Small intestine (tissue), 7 donors: ENCODE data around the gene SCN8A. TPM values are rescaled to one million over a fixed set of nuclear protein-coding genes. Genes with fewer than 3 reads are reported as not detected.
"Not testable (repeated sequence)": the region's sequence is repeated elsewhere in the genome, so short reads cannot be mapped to it uniquely, and the experiment has no call there.

Experiments
- DNase-seq, 2 donors: peaks; one replicate each; pipeline versions ENCODE4 v3.0.0 to v3.0.0-alpha.2; 2013
- FAIRE-seq: peaks from 2 replicates; lab custom pipeline; 2012; peaks lifted over from hg19 to GRCh38; lab: Jason Lieb, UNC
- H3K27ac ChIP-seq, 3 donors: one replicate each; pipeline ENCODE4 v1.5.1; 2013; ENCODE audit warnings: low read length in 2 of 3, mild to moderate bottlenecking in 2 of 3, control low read depth in 1 of 3, inconsistent platforms in 1 of 3, low read depth in 1 of 3, moderate library complexity in 1 of 3
- H3K27me3 ChIP-seq, 3 donors: one replicate each; pipeline ENCODE4 v1.6.1; 2013; ENCODE audit warnings: low read length in 3 of 3, inconsistent platforms in 1 of 3; ENCODE audit not compliant: control insufficient read depth in 3 of 3, insufficient read depth in 3 of 3
- H3K36me3 ChIP-seq, 3 donors: one replicate each; pipeline ENCODE4 v1.6.1; 2013; ENCODE audit warnings: low read length in 3 of 3, inconsistent platforms in 1 of 3, low read depth in 1 of 3, mild to moderate bottlenecking in 1 of 3, moderate library complexity in 1 of 3; ENCODE audit not compliant: control insufficient read depth in 3 of 3, insufficient read depth in 2 of 3
- H3K4me1 ChIP-seq, 3 donors: one replicate each; pipeline ENCODE4 v1.6.1; 2013; ENCODE audit warnings: low read length in 2 of 3, inconsistent platforms in 1 of 3, low read depth in 1 of 3, mild to moderate bottlenecking in 1 of 3, moderate library complexity in 1 of 3; ENCODE audit not compliant: control insufficient read depth in 3 of 3, insufficient read depth in 2 of 3
- H3K4me3 ChIP-seq, 3 donors: one replicate each; pipeline ENCODE4 v1.5.1; 2013; ENCODE audit warnings: low read length in 3 of 3, control low read depth in 1 of 3, inconsistent platforms in 1 of 3, low read depth in 1 of 3, mild to moderate bottlenecking in 1 of 3, moderate library complexity in 1 of 3
- H3K9me3 ChIP-seq, 2 donors: one replicate each; pipeline ENCODE4 v1.6.1; 2013; ENCODE audit warnings: low read depth in 1 of 2, low read length in 1 of 2; ENCODE audit not compliant: control insufficient read depth in 2 of 2, insufficient read depth in 1 of 2
- WGBS, 3 donors: extraction: QIAGEN DNeasy Blood & Tissue Kit; methylation state at CpG; one replicate each; pipeline ENCODE4 v1.1.7; 2013; 5-methylcytosine and 5-hydroxymethylcytosine counted together
- polyA plus RNA-seq, 4 donors: library from polyadenylated mRNA; stranded (reverse) in 3 of 4; unstranded in 1 of 4; fragments of 200-250 nt in 3 of 4; fragments of 120-200 nt in 1 of 4; gene quantifications; one replicate each; pipeline versions ENCODE4 v1.2.1 to v1.2.3, GENCODE V29; 2013
- donor health status: healthy with polysubstance abuse.
- donor health status: control.
- donor health status: control.
- donor health status: Bipolar disorder and iron deficiency.
- donor health status: healthy.

The SCN8A gene
- polyA plus RNA-seq, 4 donors, result 0.19 to 1.2 TPM; not detected in 2

DNA sequence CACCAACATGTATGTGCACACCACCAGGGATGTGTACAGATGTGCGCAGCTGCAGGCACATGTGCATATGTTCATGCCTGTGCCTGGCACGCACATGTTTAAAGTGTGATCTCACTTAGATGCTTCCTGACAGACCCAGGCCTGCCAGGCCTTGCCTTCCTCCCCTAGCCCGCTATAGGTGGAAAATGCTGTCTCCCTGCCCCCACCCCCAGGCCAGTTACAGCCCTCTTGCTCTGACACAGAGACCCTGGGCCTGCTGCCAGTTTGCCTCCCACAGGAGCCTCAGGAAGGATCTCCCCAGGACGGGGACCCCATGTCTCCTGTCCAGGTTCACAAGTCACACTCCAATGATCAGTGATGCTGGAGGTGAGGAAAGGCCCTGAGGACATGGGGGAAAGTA is 235.8 kb downstream of the SCN8A start:
- Histone ChIP-seq H3K27me3 (no peaks in the 10 kb centered on the region), H3K4me3 (no peak overlapping the region), H3K4me1 (peaks cover 0 to 15% (median 4%) of the 10 kb centered on the region in 3 donors), H3K9me3 (no peaks in the 10 kb centered on the region), H3K36me3 (peaks cover 0 to 2% (median 0%) of the 10 kb centered on the region in 3 donors), H3K27ac (no peak overlapping the region)
- no peak for DNase-seq
- 82 to 96% (median 91%) methylated on average over 4 of the region's 4 CpGs for WGBS, 3 donors
- FAIRE-seq, result no peak

GRCh38 chr12:51827925-51828818 is 237.1 kb downstream of the SCN8A start:
- Histone ChIP-seq H3K27me3 (peaks cover 0 to under 1% (median 0%) of the 10 kb centered on the region in 3 donors), H3K27ac (peak overlapping the region in 2 of 3 donors; percentile 1 to 4)
- DNase-seq, result peak in 1 of 2 donors; percentile 62

GRCh38 chr12:51829011-51829481 is 238.0 kb downstream of the SCN8A start:
- 78 to 88% (median 80%) methylated on average over 5 of the region's 5 CpGs for WGBS, 3 donors
- no peaks in the 10 kb centered on the region for H3K9me3 ChIP-seq
- no peak overlapping the region for H3K4me3 ChIP-seq
- no peaks in the 10 kb centered on the region for H3K36me3 ChIP-seq
- FAIRE-seq (no peak), DNase-seq (no peak)
- no peak overlapping the region for H3K27ac ChIP-seq
- H3K27me3 ChIP-seq, result peaks cover 0 to 6% (median 0%) of the 10 kb centered on the region in 3 donors
- peaks cover 0 to 15% (median 4%) of the 10 kb centered on the region in 3 donors for H3K4me1 ChIP-seq

More at GRCh38 chr12:51827925-51828818, 237.1 kb downstream of the SCN8A start:
- 13 to 34% (median 31%) methylated on average over 11 of the region's 11 CpGs for WGBS, 3 donors
- Histone ChIP-seq H3K9me3 (no peaks in the 10 kb centered on the region), H3K4me3 (no peak overlapping the region), H3K4me1 (peaks cover 0 to 15% (median 4%) of the 10 kb centered on the region in 3 donors), H3K36me3 (no peaks in the 10 kb centered on the region)
- no peak for FAIRE-seq

DNA sequence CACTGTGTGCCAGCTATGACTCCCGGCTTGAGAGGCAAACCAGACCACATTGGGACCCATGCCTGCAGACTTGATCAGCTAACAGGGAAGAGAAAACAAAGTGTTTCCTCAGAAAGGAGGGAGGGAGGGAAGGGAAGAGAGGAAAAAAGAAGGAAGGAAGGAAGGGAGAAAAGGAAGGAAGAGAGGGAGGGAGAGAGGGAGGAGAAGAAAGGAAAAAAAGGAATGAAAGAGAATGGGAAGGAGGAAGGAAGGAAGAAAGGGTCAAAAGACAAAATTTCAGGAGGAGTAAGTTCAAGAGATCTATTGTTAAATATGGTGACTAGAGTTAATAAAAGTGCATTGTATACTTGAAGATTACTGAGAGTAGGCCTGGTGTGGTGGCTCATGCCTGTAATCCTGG is 238.6 kb downstream of the SCN8A start:
- Histone ChIP-seq H3K27ac (no peak overlapping the region), H3K27me3 (peaks cover 0 to 7% (median 0%) of the 10 kb centered on the region in 3 donors), H3K9me3 (no peaks in the 10 kb centered on the region), H3K4me1 (peaks cover 0 to 15% (median 4%) of the 10 kb centered on the region in 3 donors), H3K4me3 (no peak overlapping the region), H3K36me3 (no peaks in the 10 kb centered on the region)
- 81 to 95% (median 88%) methylated on average over 1 of the region's 1 CpG for WGBS, 3 donors
- DNase-seq, result no peak
- no peak for FAIRE-seq

GRCh38 chr12:51831817-51832216 is 240.8 kb downstream of the SCN8A start:
- not testable (repeated sequence) for FAIRE-seq, H3K36me3 ChIP-seq, H3K4me3 ChIP-seq, H3K27ac ChIP-seq, H3K27me3 ChIP-seq, DNase-seq, H3K9me3 ChIP-seq
- WGBS, 3 donors, result 72 to 83% (median 82%) methylated on average over 5 of the region's 5 CpGs
- peaks cover 0 to 15% (median 4%) of the 10 kb centered on the region in 3 donors for H3K4me1 ChIP-seq

DNA sequence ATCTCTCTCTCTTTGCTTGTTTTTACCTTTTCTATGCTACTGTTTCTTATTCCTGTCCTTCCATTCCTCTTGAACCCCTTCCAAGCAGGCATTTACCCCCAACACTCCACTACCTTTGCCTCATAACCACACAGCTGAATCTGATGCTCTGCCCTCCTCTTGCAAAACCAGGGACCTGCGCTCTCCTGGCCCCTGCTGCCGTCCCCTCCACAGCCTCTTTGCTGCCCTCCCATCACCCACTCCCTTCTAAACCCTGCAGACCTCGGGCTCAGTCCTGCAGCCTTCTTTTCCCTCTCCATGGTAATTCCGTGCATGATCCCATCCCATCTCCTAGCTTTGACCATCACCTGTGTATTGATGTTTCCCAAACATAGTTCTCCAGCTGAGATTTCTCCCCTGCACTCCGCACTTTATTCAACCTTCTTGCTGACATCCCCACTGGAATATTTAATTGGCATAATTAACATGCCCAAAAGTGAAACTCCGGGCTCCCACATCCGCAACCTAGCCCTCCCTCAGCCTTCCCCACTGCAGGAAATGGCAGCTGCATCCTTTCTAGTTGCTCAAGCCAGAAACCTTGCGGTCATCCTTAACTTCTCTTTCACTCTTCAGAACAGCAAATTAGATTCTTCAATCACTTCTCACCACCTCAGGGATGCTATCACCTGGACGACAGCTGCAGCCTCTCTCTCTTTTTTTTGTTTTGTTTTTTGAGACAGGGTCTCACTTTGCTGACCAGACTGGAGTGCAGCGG is 241.5 kb downstream of the SCN8A start:
- Histone ChIP-seq H3K27me3 (peaks cover 0 to 7% (median 0%) of the 10 kb centered on the region in 3 donors), H3K4me3 (no peak overlapping the region), H3K36me3 (no peaks in the 10 kb centered on the region), H3K27ac (no peak overlapping the region), H3K4me1 (peaks cover 0 to 10% (median 3%) of the 10 kb centered on the region in 3 donors), H3K9me3 (no peaks in the 10 kb centered on the region)
- DNase-seq (no peak), FAIRE-seq (no peak)
- 42 to 47% (median 43%) methylated on average over 10 of the region's 10 CpGs for WGBS, 3 donors

DNA sequence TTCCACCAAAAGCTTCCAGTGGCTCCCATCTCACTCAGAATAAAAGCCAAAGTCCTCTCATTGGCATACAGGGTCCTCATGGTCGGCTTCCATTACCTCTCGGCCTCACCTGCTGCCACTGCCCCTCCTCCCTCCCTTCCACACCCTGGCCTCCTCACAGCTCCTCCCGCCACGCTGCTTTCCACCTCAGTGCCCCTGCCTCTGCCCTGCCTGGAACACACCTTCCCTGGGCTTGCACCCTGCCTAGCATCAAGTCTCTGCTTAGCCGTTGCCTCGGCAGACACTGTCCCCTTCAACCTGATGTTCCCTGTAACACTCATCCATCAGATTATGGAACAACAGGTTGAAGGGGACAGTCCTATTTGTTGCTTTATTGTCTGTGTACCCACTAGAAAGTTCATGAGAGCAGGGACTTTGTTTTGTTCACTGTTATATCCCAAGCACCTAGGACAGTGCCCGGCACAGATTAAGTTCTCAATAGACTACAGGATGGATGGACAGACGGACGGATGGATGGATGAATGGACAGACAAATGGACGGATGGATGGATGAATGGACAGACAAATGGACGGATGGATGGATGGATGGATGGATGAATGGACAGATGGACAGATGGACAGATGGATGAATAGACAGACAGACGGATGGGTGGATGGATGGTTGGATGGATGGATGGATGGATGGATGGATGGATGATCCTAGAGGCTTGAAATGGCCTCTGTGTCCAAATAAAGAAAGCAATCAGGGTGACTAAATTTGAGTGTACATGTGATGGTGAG is 242.6 kb downstream of the SCN8A start:
- Histone ChIP-seq H3K4me1 (no peaks in the 10 kb centered on the region), H3K4me3 (no peak overlapping the region), H3K9me3 (no peaks in the 10 kb centered on the region), H3K27ac (no peak overlapping the region), H3K27me3 (peaks cover 0 to 11% (median 0%) of the 10 kb centered on the region in 3 donors), H3K36me3 (no peaks in the 10 kb centered on the region)
- FAIRE-seq (no peak), DNase-seq (no peak)
- WGBS, 3 donors, result 57 to 72% (median 60%) methylated on average over 12 of the region's 12 CpGs
